SHP77 (cell line): Measurements from ENCODE around the gene HARS2.
"Not testable (repeated sequence)": the region's sequence is repeated elsewhere in the genome, so short reads cannot be mapped to it uniquely, and the experiment has no call there.

ENCODE experiments used
- DNase-seq, 2 experiments: peaks; one replicate each; lab custom pipeline; 2025; lab: John Stamatoyannopoulos, UW

HARS2 gene

GRCh38 chr5:140700177-140701144, 9.2 kb downstream of the HARS2 start, which contains the start of gene ZMAT2:
Gene ZMAT2, plus strand, starts transcription at chr5:140700447. Its CDS starts 14 bp downstream, at chr5:140700461.
- DNase-seq, result peak; percentile 96

- DNase-seq, result no peak
Measured at GRCh38 chr5:140707812-140708211, 16.6 kb downstream of the HARS2 start.

DNA sequence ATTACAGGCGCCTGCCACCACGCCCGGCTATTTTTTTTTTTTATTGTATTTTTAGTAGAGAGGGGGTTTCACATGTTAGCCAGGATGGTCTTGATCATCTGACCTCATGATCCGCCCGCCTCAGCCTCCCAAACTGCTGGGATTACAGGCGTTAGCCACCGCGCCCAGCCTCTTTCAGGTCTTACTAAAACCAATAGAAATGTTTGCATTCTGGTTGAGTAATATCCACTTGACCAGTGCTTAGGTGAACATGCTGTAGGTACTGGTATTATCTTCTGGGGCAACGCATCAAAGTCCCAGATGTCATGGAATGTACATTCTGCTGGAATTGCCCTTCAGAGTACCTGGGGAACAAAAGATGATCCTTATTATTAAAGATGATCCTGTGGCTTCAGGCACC, 17.5 kb downstream of the HARS2 start:
- peak in 1 of 2 experiments; percentile 26 for DNase-seq

GRCh38 chr5:140710899-140711552, 19.8 kb downstream of the HARS2 start:
- DNase-seq, result peak; percentile 97 to 99

- no peak for DNase-seq
Measured at GRCh38 chr5:140711794-140712193, 20.5 kb downstream of the HARS2 start.

GRCh38 chr5:140713562-140714094, 22.4 kb downstream of the HARS2 start:
- no peak for DNase-seq

DNA sequence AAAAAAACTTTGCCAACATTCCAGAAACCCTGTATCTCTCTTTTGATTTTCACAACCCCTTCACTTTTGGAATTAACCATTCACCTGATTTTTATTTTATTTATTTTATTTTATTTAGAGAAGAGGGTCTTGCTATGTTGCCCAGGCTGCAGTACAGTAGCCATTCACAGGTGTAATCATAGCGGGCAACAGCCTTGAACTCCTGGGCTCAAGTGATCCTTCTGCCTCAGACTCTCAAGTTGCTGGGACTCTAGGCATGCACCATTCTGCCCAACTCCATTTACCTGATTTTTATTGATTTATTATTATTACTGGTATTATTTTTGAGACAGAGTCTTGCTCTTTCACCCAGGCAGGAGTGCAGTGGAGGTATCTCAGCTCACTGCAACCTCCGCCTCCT, 25.0 kb downstream of the HARS2 start:
- DNase-seq, result not testable (repeated sequence)

DNA sequence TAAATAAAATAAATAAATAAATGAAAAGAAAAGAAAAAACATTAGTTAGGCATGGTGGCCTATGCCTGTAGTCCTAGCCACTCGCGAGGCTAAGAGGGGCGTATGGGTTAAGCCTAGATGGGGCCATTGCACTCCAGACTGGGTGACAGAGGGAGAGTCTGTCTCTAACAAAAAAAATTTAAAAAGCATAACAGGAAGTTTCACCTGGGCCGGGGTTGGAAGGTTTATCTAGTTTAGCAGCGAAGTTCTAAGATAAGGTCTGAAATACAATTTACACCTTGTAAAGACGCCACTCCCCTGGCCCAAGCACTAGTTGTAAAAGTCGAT, 27.0 kb downstream of the HARS2 start:
- DNase-seq, result no peak

GRCh38 chr5:140720738-140721137, 29.5 kb downstream of the HARS2 start:
- DNase-seq, result peak; percentile 17 to 21

GRCh38 chr5:140721395-140721794, 30.1 kb downstream of the HARS2 start:
- not testable (repeated sequence) for DNase-seq

- DNase-seq, result peak; percentile 85 to 86
Measured at GRCh38 chr5:140725799-140726471, 34.7 kb downstream of the HARS2 start.

DNA sequence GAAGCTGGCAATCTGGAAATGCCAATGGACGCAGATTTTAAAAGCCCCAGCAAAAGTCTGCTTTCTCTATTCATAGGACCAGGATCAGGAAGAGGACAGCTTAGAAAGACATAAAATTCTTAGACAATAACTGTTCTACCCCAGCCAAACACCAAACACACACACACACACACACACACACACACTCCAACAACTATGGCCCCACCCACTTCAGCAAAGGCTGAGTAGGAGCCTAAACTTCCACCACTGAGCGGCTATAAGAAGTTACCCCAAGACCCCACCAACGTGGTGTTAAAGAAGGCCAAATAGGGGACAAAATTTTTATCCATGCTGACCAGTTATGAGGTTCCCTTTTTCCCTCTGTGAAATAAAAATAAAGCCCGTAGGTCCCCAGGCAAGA, 41.8 kb downstream of the HARS2 start:
- no peak for DNase-seq

GRCh38 chr5:140734354-140734753, 43.1 kb downstream of the HARS2 start:
- peak; percentile 12 to 31 for DNase-seq

DNA sequence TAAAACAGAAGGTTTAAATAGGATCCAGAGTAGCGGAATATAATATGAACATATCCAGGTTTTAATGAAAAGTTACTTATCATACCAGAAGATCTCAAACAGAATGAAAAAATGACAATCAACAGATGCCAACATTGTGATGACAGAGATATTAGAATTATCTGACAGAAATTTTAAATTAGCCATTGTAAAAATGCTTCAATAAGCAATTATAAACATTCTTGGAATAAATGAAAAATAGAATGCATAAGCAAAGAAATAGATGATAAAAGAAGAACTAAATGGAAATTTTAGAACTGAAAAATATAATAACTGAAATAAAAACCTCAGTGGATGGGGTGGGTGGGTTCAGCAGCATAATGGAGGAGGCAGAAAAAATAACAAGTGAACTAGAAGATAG, 46.2 kb downstream of the HARS2 start:
- no peak for DNase-seq

- no peak for DNase-seq
Measured at GRCh38 chr5:140741967-140742366, 50.7 kb downstream of the HARS2 start.
